Measurements from ENCODE around the gene NT5C1B. TPM values are rescaled to one million over a fixed set of nuclear protein-coding genes. Genes with fewer than 3 reads are reported as not detected.

NT5C1B gene
- total RNA-seq, 2 donors from 2014 or later: not detected

- no peak overlapping the region for H3K27ac ChIP-seq (ENCODE audit: low read depth, low read length)
- H3K27me3 Mint-ChIP-seq (ENCODE audit: insufficient read depth): no peaks in the 10 kb centered on the region
- H3K36me3 Mint-ChIP-seq (ENCODE audit: low read depth): no peaks in the 10 kb centered on the region
- WGBS, 2 experiments (ENCODE audit: insufficient coverage in 1 of 2, insufficient read length in 1 of 2): 90% methylated on average over 3 of the region's 3 CpGs; no CpG with 5 or more reads in 1 of the 2 experiments
- peaks cover 2% of the 10 kb centered on the region for H3K4me1 Mint-ChIP-seq
- H3K27me3 ChIP-seq (ENCODE audit: control insufficient read depth, insufficient read depth, low read length, poor library complexity, severe bottlenecking): no peaks in the 10 kb centered on the region
- H3K9me3 ChIP-seq (ENCODE audit: control insufficient read depth, low read length): peaks cover 12% of the 10 kb centered on the region
- no peaks in the 10 kb centered on the region for H3K4me1 ChIP-seq (ENCODE audit: control insufficient read depth, insufficient read depth, low read length)
- no peak overlapping the region for H3K27ac Mint-ChIP-seq
- H3K9ac ChIP-seq (ENCODE audit: extremely low read depth, low read length, poor library complexity, severe bottlenecking): no peak overlapping the region
- DNase-seq: no peak
- H3K36me3 ChIP-seq (ENCODE audit: control insufficient read depth, insufficient read depth, low read length): no peaks in the 10 kb centered on the region
- no peak overlapping the region for H3K4me3 Mint-ChIP-seq
- TF ChIP-seq, protein P1, sequence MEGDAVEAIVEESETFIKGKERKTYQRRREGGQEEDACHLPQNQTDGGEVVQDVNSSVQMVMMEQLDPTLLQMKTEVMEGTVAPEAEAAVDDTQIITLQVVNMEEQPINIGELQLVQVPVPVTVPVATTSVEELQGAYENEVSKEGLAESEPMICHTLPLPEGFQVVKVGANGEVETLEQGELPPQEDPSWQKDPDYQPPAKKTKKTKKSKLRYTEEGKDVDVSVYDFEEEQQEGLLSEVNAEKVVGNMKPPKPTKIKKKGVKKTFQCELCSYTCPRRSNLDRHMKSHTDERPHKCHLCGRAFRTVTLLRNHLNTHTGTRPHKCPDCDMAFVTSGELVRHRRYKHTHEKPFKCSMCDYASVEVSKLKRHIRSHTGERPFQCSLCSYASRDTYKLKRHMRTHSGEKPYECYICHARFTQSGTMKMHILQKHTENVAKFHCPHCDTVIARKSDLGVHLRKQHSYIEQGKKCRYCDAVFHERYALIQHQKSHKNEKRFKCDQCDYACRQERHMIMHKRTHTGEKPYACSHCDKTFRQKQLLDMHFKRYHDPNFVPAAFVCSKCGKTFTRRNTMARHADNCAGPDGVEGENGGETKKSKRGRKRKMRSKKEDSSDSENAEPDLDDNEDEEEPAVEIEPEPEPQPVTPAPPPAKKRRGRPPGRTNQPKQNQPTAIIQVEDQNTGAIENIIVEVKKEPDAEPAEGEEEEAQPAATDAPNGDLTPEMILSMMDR (conservative IDR thresholded peaks at IDR 0.05): no peak
- H3K9me3 Mint-ChIP-seq: peaks cover 13% of the 10 kb centered on the region
- no peak overlapping the region for H3K4me3 ChIP-seq (ENCODE audit: low read length)
Measured at GRCh38 chr2:18580606-18581005, 8.8 kb downstream of the NT5C1B start.

DNA sequence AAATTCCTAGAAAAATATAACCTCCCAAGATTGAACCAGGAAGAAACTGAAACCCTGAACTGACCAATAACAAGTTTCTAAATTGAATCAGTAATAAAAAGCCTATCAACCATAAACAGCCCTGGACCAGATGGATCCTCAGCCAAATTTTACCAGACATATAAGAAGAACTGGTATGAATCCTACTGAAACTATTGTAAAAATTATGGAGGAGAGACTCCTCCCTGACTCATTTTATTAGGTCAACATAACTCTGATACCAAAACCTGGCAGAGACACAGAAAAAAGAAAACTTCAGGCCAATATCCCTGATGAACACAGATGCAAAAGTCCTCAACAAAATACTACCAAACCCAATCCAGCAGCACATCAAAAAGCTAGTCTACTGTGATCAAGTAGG is 11.3 kb downstream of the NT5C1B start:
- Histone ChIP-seq H3K27me3 (ENCODE audit: control insufficient read depth, insufficient read depth, low read length, poor library complexity, severe bottlenecking) (no peaks in the 10 kb centered on the region), H3K9me3 (ENCODE audit: control insufficient read depth, low read length) (peaks cover 12% of the 10 kb centered on the region), H3K27ac (ENCODE audit: low read depth, low read length) (no peak overlapping the region), H3K36me3 (ENCODE audit: control insufficient read depth, insufficient read depth, low read length) (no peaks in the 10 kb centered on the region), H3K9ac (ENCODE audit: extremely low read depth, low read length, poor library complexity, severe bottlenecking) (no peak overlapping the region), H3K4me3 (ENCODE audit: low read length) (no peak overlapping the region), H3K4me1 (ENCODE audit: control insufficient read depth, insufficient read depth, low read length) (no peaks in the 10 kb centered on the region)
- no peak for DNase-seq
- H3K27me3 Mint-ChIP-seq (ENCODE audit: insufficient read depth): no peaks in the 10 kb centered on the region
- no peak overlapping the region for H3K27ac Mint-ChIP-seq
- TF ChIP-seq, protein P1 (conservative IDR thresholded peaks at IDR 0.05): no peak
- H3K9me3 Mint-ChIP-seq: peaks cover 11% of the 10 kb centered on the region
- no peak overlapping the region for H3K4me3 Mint-ChIP-seq
- H3K4me1 Mint-ChIP-seq: peaks cover 2% of the 10 kb centered on the region
- H3K36me3 Mint-ChIP-seq (ENCODE audit: low read depth): no peaks in the 10 kb centered on the region

- H3K9me3 Mint-ChIP-seq: peaks cover 3% of the 10 kb centered on the region
- 86 to 91% methylated on average over 1 of the region's 1 CpG for WGBS, 2 experiments (ENCODE audit: insufficient coverage in 1 of 2, insufficient read length in 1 of 2)
- peaks cover 22% of the 10 kb centered on the region for H3K4me1 Mint-ChIP-seq
- Histone ChIP-seq H3K27me3 (ENCODE audit: control insufficient read depth, insufficient read depth, low read length, poor library complexity, severe bottlenecking) (no peaks in the 10 kb centered on the region), H3K27ac (ENCODE audit: low read depth, low read length) (no peak overlapping the region), H3K9ac (ENCODE audit: extremely low read depth, low read length, poor library complexity, severe bottlenecking) (no peak overlapping the region), H3K9me3 (ENCODE audit: control insufficient read depth, low read length) (peaks cover 6% of the 10 kb centered on the region), H3K36me3 (ENCODE audit: control insufficient read depth, insufficient read depth, low read length) (no peaks in the 10 kb centered on the region), H3K4me3 (ENCODE audit: low read length) (no peak overlapping the region), H3K4me1 (ENCODE audit: control insufficient read depth, insufficient read depth, low read length) (no peaks in the 10 kb centered on the region)
- H3K27ac Mint-ChIP-seq: no peak overlapping the region
- TF ChIP-seq, protein P1 (conservative IDR thresholded peaks at IDR 0.05): no peak
- no peaks in the 10 kb centered on the region for H3K27me3 Mint-ChIP-seq (ENCODE audit: insufficient read depth)
- no peak for DNase-seq
- peaks cover 2% of the 10 kb centered on the region for H3K36me3 Mint-ChIP-seq (ENCODE audit: low read depth)
- H3K4me3 Mint-ChIP-seq: no peak overlapping the region
Measured at GRCh38 chr2:18566145-18566769, 23.1 kb downstream of the NT5C1B start.
